OCI-LY1 (cell line): ENCODE results near the gene ERAP2.

ENCODE experiments used
- H2AFZ ChIP-seq: fragments of 200-600 bp; sonication (generic), shearing (Covaris generic); 2 replicates; pipeline ENCODE4 v1.6.0; 2014; ENCODE audit warnings: antibody characterized with exemption, mild to moderate bottlenecking, low read length
- H3F3A ChIP-seq: fragments of 200-600 bp; sonication (generic), shearing (Covaris generic); 2 replicates; pipeline ENCODE4 v1.6.0; 2014; ENCODE audit warnings: mild to moderate bottlenecking, antibody characterized with exemption, low read length, moderate library complexity; ENCODE audit not compliant: insufficient read depth
- H3K27ac ChIP-seq: fragments of 200-600 bp; sonication (generic); 2 replicates; pipeline ENCODE4 v1.5.1; 2014; ENCODE audit warnings: low read length, mixed run types, mild to moderate bottlenecking, low read depth; ENCODE audit not compliant: poor library complexity, severe bottlenecking
- H3K27me3 ChIP-seq: fragments of 200-600 bp; sonication (generic); 2 replicates; pipeline ENCODE4 v1.6.0; 2014; ENCODE audit warnings: antibody characterized with exemption, mild to moderate bottlenecking, low read length, moderate library complexity; ENCODE audit not compliant: insufficient read depth
- H3K36me3 ChIP-seq: fragments of 200-600 bp; sonication (generic); 2 replicates; pipeline ENCODE4 v1.6.1; 2014; ENCODE audit warnings: mild to moderate bottlenecking, antibody characterized with exemption, low read length, moderate library complexity, mixed read lengths; ENCODE audit not compliant: insufficient read depth
- H3K4me1 ChIP-seq: fragments of 200-600 bp; sonication (generic); 2 replicates; pipeline ENCODE4 v1.5.1; 2014; ENCODE audit warnings: mild to moderate bottlenecking, low read length, moderate library complexity; ENCODE audit not compliant: insufficient read depth, severe bottlenecking
- H3K4me2 ChIP-seq: fragments of 200-600 bp; sonication (generic), shearing (Covaris generic); 2 replicates; pipeline ENCODE4 v1.6.1; 2014; ENCODE audit warnings: low read length
- H3K4me3 ChIP-seq: fragments of 200-600 bp; sonication (generic); 2 replicates; pipeline ENCODE4 v1.5.1; 2014; ENCODE audit warnings: low read length, low read depth, mild to moderate bottlenecking, mixed read lengths; ENCODE audit not compliant: poor library complexity, severe bottlenecking
- H3K79me2 ChIP-seq: fragments of 200-600 bp; shearing (Covaris generic); 2 replicates; pipeline ENCODE4 v1.6.1; 2016; ENCODE audit warnings: mixed run types, low read length, mixed read lengths; ENCODE audit not compliant: insufficient read depth
- H3K9ac ChIP-seq: fragments of 200-600 bp; sonication (generic), shearing (Covaris generic); 2 replicates; pipeline ENCODE4 v1.6.1; 2014; ENCODE audit warnings: mild to moderate bottlenecking, low read length, mixed read lengths
- H3K9me2 ChIP-seq: fragments of 200-600 bp; sonication (generic), shearing (Covaris generic); 2 replicates; pipeline ENCODE4 v1.6.1; 2014; ENCODE audit warnings: low read depth, mild to moderate bottlenecking, low read length, mixed read lengths
- H3K9me3 ChIP-seq: fragments of 200-600 bp; shearing (Covaris generic); 2 replicates; pipeline ENCODE4 v1.6.1; 2014; ENCODE audit warnings: low read length, mixed read lengths
- H4K20me1 ChIP-seq: fragments of 200-600 bp; sonication (generic), shearing (Covaris generic); 2 replicates; pipeline ENCODE4 v1.6.0; 2016; ENCODE audit warnings: mild to moderate bottlenecking, low read length; ENCODE audit not compliant: insufficient read depth
- EZH2 ChIP-seq: fragments of 200-600 bp; sonication (generic), shearing (Covaris generic); IDR thresholded peaks from 2 replicates; pipeline ENCODE4 v1.8.0; 2017; ENCODE audit warnings: borderline replicate concordance, mixed run types, mild to moderate bottlenecking, antibody characterized with exemption, low read length, moderate library complexity, mixed read lengths
- TF ChIP-seq, protein P1 (sequence below): fragments of 200-600 bp; sonication (generic), shearing (Covaris generic); IDR thresholded peaks from 2 replicates; pipeline ENCODE4 v1.5.1; 2017; ENCODE audit warnings: mild to moderate bottlenecking, antibody characterized with exemption, low read length, moderate library complexity, mixed read lengths

Gene ERAP2

DNA sequence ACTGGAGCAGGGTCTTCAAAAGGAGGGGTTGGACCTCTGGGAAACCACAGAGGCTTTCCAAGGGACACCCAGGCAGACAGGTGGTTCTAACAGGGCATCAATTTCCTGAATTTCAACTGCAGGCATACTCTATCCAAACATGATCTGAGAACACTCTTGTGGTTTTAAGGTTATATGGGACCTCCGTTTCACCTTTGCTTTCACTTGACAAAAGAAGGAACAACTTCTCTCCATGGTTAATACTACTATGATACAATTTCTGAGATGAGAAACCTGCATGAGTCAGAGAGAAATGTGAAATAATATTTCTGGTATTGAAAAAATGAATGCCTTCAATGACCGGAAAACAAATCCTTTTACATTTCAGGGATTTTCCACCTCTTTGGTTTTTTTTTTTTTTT, 40.5 kb upstream of the ERAP2 start:
- Histone ChIP-seq H3K9me3 (no peaks in the 10 kb centered on the region), H3K4me1 (no peaks in the 10 kb centered on the region), H3K4me2 (no peak overlapping the region), H3K27me3 (no peaks in the 10 kb centered on the region), H3K4me3 (no peak overlapping the region), H3K36me3 (no peaks in the 10 kb centered on the region), H4K20me1 (no peaks in the 10 kb centered on the region), H3K27ac (no peak overlapping the region), H2AFZ (no peak overlapping the region), H3F3A (no peaks in the 10 kb centered on the region), H3K9me2 (no peaks in the 10 kb centered on the region), H3K79me2 (no peaks in the 10 kb centered on the region), H3K9ac (no peak overlapping the region)
- TF ChIP-seq, protein P1, sequence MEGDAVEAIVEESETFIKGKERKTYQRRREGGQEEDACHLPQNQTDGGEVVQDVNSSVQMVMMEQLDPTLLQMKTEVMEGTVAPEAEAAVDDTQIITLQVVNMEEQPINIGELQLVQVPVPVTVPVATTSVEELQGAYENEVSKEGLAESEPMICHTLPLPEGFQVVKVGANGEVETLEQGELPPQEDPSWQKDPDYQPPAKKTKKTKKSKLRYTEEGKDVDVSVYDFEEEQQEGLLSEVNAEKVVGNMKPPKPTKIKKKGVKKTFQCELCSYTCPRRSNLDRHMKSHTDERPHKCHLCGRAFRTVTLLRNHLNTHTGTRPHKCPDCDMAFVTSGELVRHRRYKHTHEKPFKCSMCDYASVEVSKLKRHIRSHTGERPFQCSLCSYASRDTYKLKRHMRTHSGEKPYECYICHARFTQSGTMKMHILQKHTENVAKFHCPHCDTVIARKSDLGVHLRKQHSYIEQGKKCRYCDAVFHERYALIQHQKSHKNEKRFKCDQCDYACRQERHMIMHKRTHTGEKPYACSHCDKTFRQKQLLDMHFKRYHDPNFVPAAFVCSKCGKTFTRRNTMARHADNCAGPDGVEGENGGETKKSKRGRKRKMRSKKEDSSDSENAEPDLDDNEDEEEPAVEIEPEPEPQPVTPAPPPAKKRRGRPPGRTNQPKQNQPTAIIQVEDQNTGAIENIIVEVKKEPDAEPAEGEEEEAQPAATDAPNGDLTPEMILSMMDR: no peak
- no peak for TF ChIP-seq EZH2

DNA sequence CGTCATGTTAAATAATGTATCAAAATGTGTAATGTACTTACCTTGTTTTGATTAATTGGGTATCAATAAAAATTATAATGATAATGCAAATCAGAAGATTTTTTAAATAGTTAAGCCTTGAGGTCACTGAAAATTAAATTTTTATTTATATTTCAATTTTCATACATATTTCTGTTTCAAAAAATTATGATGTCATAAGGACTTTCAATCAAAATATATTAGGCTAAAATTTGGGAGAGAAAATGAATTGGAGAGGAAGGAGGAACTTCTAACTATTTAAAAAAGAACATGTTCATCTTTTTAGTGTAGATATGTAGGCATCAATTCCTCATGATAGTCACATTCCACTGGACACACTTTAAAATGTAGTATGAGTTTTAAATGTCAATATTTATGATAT, 39.5 kb upstream of the ERAP2 start:
- no peaks in the 10 kb centered on the region for H3K36me3 ChIP-seq
- H3K4me3 ChIP-seq: no peak overlapping the region
- H3K4me1 ChIP-seq: no peaks in the 10 kb centered on the region
- H3K9me3 ChIP-seq: no peaks in the 10 kb centered on the region
- H3K9me2 ChIP-seq: no peaks in the 10 kb centered on the region
- H3K27ac ChIP-seq: no peak overlapping the region
- H4K20me1 ChIP-seq: no peaks in the 10 kb centered on the region
- H3K9ac ChIP-seq: no peak overlapping the region
- H3F3A ChIP-seq: no peaks in the 10 kb centered on the region
- TF ChIP-seq, protein P1: no peak
- no peak for TF ChIP-seq EZH2
- no peak overlapping the region for H2AFZ ChIP-seq
- H3K27me3 ChIP-seq: no peaks in the 10 kb centered on the region
- no peak overlapping the region for H3K4me2 ChIP-seq
- H3K79me2 ChIP-seq: no peaks in the 10 kb centered on the region

DNA sequence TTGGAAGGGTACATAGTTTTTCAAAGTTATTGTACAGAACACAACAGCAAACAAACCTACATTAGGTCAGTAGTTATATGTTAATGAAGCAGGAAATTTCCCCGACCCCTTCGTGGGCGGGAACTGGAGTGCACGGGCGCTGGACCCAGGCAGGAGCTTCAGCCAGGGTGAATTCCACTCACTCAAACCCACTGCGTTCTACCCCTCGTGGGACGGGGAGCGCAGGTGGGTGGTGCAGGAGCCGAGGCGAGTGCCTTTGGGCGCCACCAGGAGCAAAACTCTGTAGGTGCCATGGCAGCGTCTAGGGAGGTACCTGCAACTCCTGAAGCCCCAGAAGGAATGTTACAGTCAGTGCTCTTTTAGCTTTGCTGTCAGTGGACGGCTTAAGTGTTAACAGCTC, 39.0 kb upstream of the ERAP2 start:
- H3K4me1 ChIP-seq: no peaks in the 10 kb centered on the region
- no peaks in the 10 kb centered on the region for H3K36me3 ChIP-seq
- TF ChIP-seq, protein P1: no peak
- TF ChIP-seq EZH2: no peak
- H3K9ac ChIP-seq: no peak overlapping the region
- H4K20me1 ChIP-seq: no peaks in the 10 kb centered on the region
- no peaks in the 10 kb centered on the region for H3K27me3 ChIP-seq
- H3K4me2 ChIP-seq: no peak overlapping the region
- H3K9me2 ChIP-seq: no peaks in the 10 kb centered on the region
- H3K4me3 ChIP-seq: no peak overlapping the region
- no peaks in the 10 kb centered on the region for H3K9me3 ChIP-seq
- no peaks in the 10 kb centered on the region for H3F3A ChIP-seq
- no peak overlapping the region for H2AFZ ChIP-seq
- H3K27ac ChIP-seq: no peak overlapping the region
- H3K79me2 ChIP-seq: no peaks in the 10 kb centered on the region
